ENCODE results near the gene CXXC4. TPM values are rescaled to one million over a fixed set of nuclear protein-coding genes. Genes with fewer than 3 reads are reported as not detected.

Gene CXXC4
- total RNA-seq, 1 experiment from 2014 or later: 0.54 TPM

- intact Hi-C loops (cut with micrococcal nuclease): no loop called here
- ChIA-PET CTCF (no interaction called here), RAD21 (ENCODE audit: low non-redundant PET in 1 of 2, low total read pairs in 2 of 2, uncharacterized antibody in 2 of 2, unreplicated experiment in 2 of 2) (no interaction called here), POLR2A (no interaction called here)
- Histone ChIP-seq H3K4me3 (replicated peaks in 1 of 2; ENCODE audit: low read depth in 1 of 2, low read length in 2 of 2) (no peak overlapping the region), H3K27me3 (ENCODE audit: insufficient read depth, low read length) (no peaks in the 10 kb centered on the region), H3K4me1 (ENCODE audit: control insufficient read depth in 1 of 2, insufficient read depth in 2 of 2, low read length in 2 of 2) (no peaks in the 10 kb centered on the region), H3K79me2 (ENCODE audit: insufficient read depth, low read length) (no peaks in the 10 kb centered on the region), H4K20me1 (ENCODE audit: insufficient read depth) (no peaks in the 10 kb centered on the region), H3K4me2 (ENCODE audit: low read length) (no peak overlapping the region), H2AFZ (ENCODE audit: low read depth, low read length, poor library complexity, severe bottlenecking) (no peak overlapping the region), H3K9me3 (ENCODE audit: control insufficient read depth in 1 of 2, insufficient read depth in 1 of 2, low read depth in 1 of 2, low read length in 2 of 2) (no peaks in the 10 kb centered on the region), H3K9me2 (ENCODE audit: insufficient read depth) (no peaks in the 10 kb centered on the region), H3K9ac (ENCODE audit: low read length) (no peak overlapping the region), H3K36me3 (ENCODE audit: control insufficient read depth in 1 of 2, insufficient read depth in 2 of 2, low read length in 2 of 2) (no peaks in the 10 kb centered on the region), H3K27ac (ENCODE audit: low read depth, low read length) (no peak overlapping the region)
- no TSS peak for BruUV-seq (replicated peaks)
- ATAC-seq (no peak), DNase-seq (ENCODE audit: low read depth, low spot score) (no peak)
- TF ChIP-seq SRF (IDR thresholded peaks at IDR 0.05; ENCODE audit: low read depth): no peak
- TF ChIP-seq MAX (IDR thresholded peaks at IDR 0.05): no peak
- no peak for TF ChIP-seq CBX3 (IDR thresholded peaks at IDR 0.05; ENCODE audit: low read depth)
- no peak for TF ChIP-seq ELF1 (IDR thresholded peaks at IDR 0.05; ENCODE audit: borderline replicate concordance, low read depth)
- no peak for TF ChIP-seq EZH2phosphoT487 (IDR thresholded peaks at IDR 0.05; ENCODE audit: borderline replicate concordance)
- TF ChIP-seq JUND (IDR thresholded peaks at IDR 0.05): no peak
- TF ChIP-seq EZH2 (IDR thresholded peaks at IDR 0.05): no peak
- TF ChIP-seq SP1 (IDR thresholded peaks at IDR 0.05; ENCODE audit: low read depth): no peak
- no peak for TF ChIP-seq TCF7L2 (IDR thresholded peaks at IDR 0.05; ENCODE audit: borderline replicate concordance, extremely low read depth, insufficient read depth, insufficient read length)
- no peak for TF ChIP-seq YY1 (IDR thresholded peaks at IDR 0.05; ENCODE audit: extremely low read depth, insufficient replicate concordance, low read depth, low read length)
- TF ChIP-seq REST (IDR thresholded peaks at IDR 0.05; ENCODE audit: low read depth): no peak
- no peak for TF ChIP-seq EGR1 (IDR thresholded peaks at IDR 0.05; ENCODE audit: low read depth)
- no peak for TF ChIP-seq ZNF274 (IDR thresholded peaks at IDR 0.05; ENCODE audit: low read depth, low read length)
Measured at GRCh38 chr4:104507112-104507511, 12.4 kb upstream of the CXXC4 start.

Data from HCT116 (cell line).